Spleen (tissue), 7 donors: ENCODE measurements around the gene SMOC1.

Source experiments
- CTCF ChIP-seq, 11 experiments: fragments of 200-600 bp in 7 of 11; fragments of 450-650 bp in 4 of 11; sonication (generic) in 4 of 11; IDR thresholded peaks in 8 of 11; conservative IDR thresholded peaks in 3 of 11; 1 replicate in 7 of 11; 2 replicates in 4 of 11; pipeline versions ENCODE4 v1.4.0 to v1.8.0; 2016 to 2021; ENCODE audit warnings: antibody characterized with exemption in 11 of 11, inconsistent platforms in 4 of 11, mild to moderate bottlenecking in 1 of 11
- POLR2A ChIP-seq, 3 donors: fragments of 450-650 bp; IDR thresholded peaks; one replicate each; pipeline ENCODE4 v1.5.1; 2017; ENCODE audit warnings: antibody characterized with exemption in 3 of 3, mild to moderate bottlenecking in 1 of 3
- donor health status: DM: no; HTN: no; CAD: no; lungs with moderate emphysema.
- donor health status: DM: no; HTN: no; CAD: no.
- donor health status: DM: no; HTN: no; CAD: no.

- TF ChIP-seq CTCF (IDR thresholded peaks at IDR 0.05 in 8 of 11, conservative IDR thresholded peaks at IDR 0.05 in 3 of 11), result no peak
- TF ChIP-seq POLR2A (IDR thresholded peaks at IDR 0.05), result no peak
Observed at GRCh38 chr14:70067810-70068209, 188.6 kb downstream of the SMOC1 start.
